ENCODE data around the gene STPG4. TPM values are rescaled to one million over a fixed set of nuclear protein-coding genes. Genes with fewer than 3 reads are reported as not detected.
"Not testable (repeated sequence)": the region's sequence is repeated elsewhere in the genome, so short reads cannot be mapped to it uniquely, and the experiment has no call there.

Gene STPG4
- polyA plus RNA-seq, 4 donors = 0.22 to 0.24 TPM; not detected in 2

DNA sequence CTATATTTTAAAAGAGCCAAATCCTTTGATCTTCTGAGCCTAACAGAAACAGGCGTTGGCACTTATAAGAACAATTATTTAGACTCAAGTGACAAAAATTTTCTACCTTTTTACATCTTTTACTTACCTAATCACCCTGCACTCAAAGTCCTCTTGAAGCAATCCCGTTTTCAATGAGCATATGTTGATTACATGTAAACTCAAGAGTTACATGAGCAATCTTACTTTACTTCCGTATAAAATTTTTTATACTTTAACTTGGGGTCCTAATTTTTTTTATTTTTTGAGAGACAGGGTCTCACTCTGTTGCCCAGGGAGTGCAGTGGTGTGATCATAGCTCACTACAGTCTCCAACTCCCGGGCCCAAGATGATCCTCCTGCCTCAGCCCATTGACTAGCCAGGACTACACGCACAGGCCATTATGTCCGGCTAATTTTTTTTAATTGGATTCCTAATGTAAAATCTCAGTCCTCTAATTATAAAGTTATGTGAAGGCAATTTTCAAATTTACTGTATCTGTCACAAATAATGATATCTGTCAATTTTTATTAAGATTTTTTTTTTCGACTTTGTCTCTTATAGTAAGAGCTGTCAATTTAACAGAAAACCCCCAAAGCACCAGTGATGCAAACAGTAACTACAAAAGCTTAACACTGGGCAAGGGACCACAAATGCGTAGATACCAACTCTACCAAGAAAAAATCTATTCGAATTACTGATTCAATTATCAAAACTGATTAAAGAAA, 19.1 kb upstream of the STPG4 start:
- DNase-seq (ENCODE audit: low read depth in 4 of 4, low spot score in 3 of 4) = no peak

GRCh38 chr2:47172922-47173695, 18.0 kb upstream of the STPG4 start:
- DNase-seq (ENCODE audit: low read depth in 4 of 4, low spot score in 3 of 4) = no peak

GRCh38 chr2:47172156-47172921, 17.2 kb upstream of the STPG4 start:
- no peak for DNase-seq (ENCODE audit: low read depth in 4 of 4, low spot score in 3 of 4)

DNA sequence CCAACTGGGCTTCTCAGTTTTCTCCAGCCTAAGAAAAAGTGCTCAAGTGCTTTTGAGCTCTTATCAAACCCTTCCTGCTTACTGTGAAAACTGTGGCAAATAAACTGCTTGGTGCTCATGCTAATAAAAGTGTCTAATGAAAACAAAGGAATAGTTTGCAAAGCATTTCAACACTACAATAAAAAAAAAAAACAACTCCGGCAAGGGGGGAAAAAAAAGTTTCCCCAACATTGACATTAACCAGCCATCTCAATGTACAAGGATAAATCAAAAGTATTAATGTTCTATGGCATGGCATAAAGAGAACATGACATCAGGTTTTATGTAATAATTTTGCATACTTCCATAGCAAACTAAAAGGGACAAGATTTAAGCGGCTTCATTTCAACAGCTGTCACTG, 14.7 kb upstream of the STPG4 start:
- DNase-seq (ENCODE audit: low read depth in 4 of 4, low spot score in 3 of 4) = no peak

DNA sequence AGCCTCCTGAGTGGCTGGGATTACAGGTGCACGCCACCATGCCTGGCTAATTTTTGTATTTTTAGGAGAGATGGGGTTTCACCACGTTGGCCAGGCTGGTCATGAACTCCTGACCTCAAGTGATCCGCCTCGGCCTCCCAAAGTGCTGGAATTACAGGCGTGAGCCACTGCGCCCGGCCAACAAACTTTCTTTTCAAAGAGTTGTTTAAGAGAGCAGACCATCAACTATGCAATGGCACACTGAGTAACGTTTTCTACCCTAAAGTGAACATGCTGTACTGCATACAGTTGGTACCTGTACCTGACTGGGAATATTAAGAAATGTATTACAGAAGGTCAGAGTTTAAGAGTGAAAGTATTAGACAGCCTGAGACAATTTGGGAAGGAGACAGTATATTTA, 13.8 kb upstream of the STPG4 start:
- not testable (repeated sequence) for DNase-seq (ENCODE audit: low read depth in 4 of 4, low spot score in 3 of 4)

- DNase-seq (ENCODE audit: low read depth in 4 of 4, low spot score in 3 of 4) = no peak
These were observed 12.0 kb upstream of the STPG4 start for GRCh38 chr2:47167149-47167548.

GRCh38 chr2:47165001-47165555, 10.0 kb upstream of the STPG4 start:
- no peak for DNase-seq (ENCODE audit: low read depth in 4 of 4, low spot score in 3 of 4)

- no peak for DNase-seq (ENCODE audit: low read depth in 4 of 4, low spot score in 3 of 4)
These were observed 7.7 kb upstream of the STPG4 start for GRCh38 chr2:47162780-47163179.

DNA sequence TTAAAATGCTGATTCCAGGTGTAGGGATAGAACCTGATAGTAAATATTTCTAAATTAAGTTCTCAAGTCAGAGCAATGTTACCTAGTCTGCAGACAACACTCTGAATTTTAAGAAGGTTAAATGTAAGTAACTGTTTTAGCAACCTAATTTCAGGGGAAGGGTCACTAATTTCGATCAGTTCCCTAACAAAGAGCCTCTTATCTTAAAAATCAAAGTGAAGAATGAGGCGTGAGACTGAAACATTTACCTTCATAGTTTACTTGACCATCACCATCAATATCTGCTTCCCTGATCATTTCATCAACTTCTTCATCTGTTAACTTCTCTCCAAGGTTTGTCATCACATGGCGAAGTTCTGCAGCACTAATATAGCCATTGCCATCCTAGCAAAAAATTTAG, 6.4 kb upstream of the STPG4 start:
- no peak for DNase-seq (ENCODE audit: low read depth in 4 of 4, low spot score in 3 of 4)

GRCh38 chr2:47160660-47161059, 5.6 kb upstream of the STPG4 start:
- DNase-seq (ENCODE audit: low read depth in 4 of 4, low spot score in 3 of 4) = no peak

GRCh38 chr2:47160211-47160610, 5.1 kb upstream of the STPG4 start:
- no peak for DNase-seq (ENCODE audit: low read depth in 4 of 4, low spot score in 3 of 4)

DNA sequence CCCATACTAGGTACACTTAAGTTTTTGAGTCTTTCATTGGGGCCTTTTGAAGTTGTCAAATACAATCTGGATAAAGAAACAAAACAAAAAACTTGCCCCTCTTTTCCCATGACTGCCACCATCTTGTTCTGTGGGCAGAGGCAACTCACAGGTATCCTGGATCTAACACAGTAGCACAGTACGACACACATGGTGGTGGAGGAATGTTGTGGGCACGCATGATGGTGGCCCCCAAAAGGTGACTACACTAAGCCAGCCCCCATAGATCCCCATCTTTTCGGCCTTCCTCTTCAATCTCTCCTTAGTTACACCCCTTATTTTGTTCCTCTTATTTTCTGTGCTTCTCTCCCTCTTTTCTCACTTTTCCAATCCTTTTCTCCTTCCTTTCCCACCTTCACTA, 4.5 kb upstream of the STPG4 start:
- DNase-seq (ENCODE audit: low read depth in 4 of 4, low spot score in 3 of 4) = no peak

- no peak for DNase-seq (ENCODE audit: low read depth in 4 of 4, low spot score in 3 of 4)
These were observed 3.5 kb upstream of the STPG4 start for GRCh38 chr2:47158576-47158975.

DNA sequence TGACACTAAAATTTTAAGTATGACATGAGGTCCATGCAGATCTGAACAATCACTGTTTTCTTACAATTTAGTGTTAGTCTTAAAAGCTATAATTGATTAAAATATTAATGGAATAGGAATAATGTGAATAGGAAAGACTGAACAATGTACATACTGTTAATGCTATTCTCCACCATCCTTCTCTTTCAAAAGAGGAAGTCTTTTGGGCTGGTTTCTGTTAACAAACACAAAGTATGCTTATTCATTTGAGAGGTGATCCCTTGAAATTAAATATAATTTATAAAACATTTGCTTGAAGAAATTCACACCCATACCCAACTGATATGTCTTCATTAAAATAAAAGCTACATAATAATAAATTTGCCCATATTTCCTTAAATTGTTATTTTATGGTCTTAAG, 2.3 kb downstream of the STPG4 start:
- DNase-seq (ENCODE audit: low read depth in 4 of 4, low spot score in 3 of 4) = no peak

DNA sequence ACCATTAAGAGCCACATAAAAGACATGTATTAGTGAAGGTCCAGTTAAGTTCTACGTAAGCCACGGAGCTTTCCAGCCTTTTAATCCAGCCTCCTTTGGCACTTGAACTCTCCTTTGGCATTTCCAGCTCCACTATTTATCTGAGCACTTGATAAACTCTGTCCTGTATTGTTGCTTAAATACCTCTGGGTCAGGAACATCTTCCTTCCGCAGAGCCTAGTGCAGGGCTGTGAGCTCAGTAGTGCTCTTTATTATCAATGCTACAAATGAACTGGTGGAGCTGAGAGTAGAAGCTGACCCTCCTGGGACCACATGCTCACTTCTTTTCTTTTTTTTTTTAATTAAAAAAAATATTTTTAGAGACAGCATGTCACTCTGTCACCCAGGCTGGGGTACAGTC, 4.9 kb downstream of the STPG4 start:
- no peak for DNase-seq (ENCODE audit: low read depth in 4 of 4, low spot score in 3 of 4)

DNA sequence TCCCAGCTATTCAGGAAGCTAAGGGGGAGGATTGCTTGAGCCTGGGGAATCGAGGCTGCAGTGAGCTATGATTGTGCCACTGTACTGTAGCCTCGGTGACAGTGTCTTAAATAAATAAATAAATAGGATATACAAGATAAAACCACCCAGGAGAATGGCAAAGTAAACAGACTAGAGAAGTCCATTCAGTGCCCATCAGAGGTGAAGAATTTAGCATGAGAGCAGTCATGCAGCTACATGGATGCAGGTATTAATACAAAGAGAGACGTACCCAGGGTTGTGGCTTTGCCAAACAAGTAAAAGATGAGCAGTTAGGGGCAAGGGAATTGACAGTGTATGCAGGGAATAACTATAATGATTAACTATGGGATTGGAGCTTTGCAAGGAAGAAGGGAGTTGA, 8.1 kb downstream of the STPG4 start:
- DNase-seq (ENCODE audit: low read depth in 4 of 4, low spot score in 3 of 4) = no peak

DNA sequence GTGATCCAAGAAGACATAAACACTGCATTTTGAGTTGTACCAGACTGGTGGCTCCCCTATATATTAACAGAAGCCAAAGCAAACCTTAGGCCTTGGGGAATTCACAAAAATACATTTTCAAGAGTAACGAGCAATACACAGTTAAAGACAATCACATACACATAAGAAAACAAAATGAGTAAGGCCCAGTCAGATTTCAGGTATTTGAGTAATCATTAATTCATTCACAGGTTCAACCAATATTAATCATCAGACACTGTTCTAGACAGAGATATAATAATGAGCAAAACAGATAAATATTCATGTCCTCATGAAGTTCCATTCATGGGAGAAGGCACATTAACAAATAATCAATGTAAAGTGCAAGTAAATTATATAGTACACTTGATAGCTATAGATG, 9.6 kb downstream of the STPG4 start:
- no peak for DNase-seq (ENCODE audit: low read depth in 4 of 4, low spot score in 3 of 4)

GRCh38 chr2:47141520-47141919, 13.6 kb downstream of the STPG4 start:
- no peak for DNase-seq (ENCODE audit: low read depth in 4 of 4, low spot score in 3 of 4)

DNA sequence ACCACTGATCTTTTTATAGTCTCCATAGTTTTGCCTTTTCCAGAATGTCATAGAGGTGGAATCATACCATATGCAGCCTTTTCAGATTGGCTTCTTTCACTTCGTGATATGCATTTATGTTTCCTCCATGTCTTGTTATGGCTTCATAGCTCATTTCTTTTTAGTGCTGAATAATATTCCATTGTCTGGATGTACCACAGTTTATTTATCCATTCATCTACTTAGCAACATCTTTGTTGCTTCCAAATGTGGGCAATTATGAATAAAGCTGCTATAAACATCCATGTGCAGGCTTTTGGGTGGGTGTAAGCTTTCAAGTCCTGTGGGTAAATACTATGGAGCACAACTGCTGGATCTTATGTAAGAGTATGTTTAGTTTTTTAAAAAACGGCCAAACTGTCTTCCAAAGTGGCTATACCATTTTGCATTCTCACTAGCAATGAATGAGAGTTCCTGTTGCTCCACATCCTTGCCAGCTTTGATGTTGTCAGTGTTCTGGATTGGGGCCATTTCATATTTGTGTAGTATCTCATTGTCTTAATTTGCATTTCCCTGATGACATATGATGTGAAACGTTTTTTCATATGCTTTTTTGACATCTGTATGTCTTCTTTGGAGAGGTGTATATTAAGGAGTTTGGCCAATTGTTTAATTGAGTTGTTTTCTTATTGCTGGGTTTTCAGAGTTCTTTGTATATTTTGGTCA, 20.6 kb downstream of the STPG4 start:
- no peak for DNase-seq (ENCODE audit: low read depth in 4 of 4, low spot score in 3 of 4)

DNA sequence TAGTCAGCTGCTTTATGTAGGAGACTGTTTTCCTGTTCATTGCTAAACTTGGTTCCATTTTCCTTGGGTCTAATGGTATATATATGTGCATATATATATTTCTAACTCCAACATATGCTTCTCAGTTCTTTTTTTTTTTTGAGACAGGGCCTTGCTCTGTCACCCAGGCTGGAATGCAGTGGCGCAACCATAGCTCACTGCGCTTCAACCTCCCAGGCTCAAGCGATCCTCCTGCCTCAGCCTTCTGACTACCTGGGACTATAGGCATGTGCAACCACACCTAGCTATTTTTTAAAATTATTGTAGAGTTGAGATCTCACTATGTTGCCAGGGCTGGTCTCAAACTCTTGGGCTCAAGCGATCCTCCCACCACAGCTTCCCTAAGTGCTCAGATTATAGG, 22.1 kb downstream of the STPG4 start:
- DNase-seq (ENCODE audit: low read depth in 4 of 4, low spot score in 3 of 4) = no peak

All from right renal pelvis (tissue), 4 donors.